Measurements from ENCODE around the gene WNT2. TPM values are rescaled to one million over a fixed set of nuclear protein-coding genes. Genes with fewer than 3 reads are reported as not detected.
"Not testable (repeated sequence)": the region's sequence is repeated elsewhere in the genome, so short reads cannot be mapped to it uniquely, and the experiment has no call there.

The WNT2 gene
- total and polyA plus RNA-seq, 3 experiments from 2014 or later = not detected

DNA sequence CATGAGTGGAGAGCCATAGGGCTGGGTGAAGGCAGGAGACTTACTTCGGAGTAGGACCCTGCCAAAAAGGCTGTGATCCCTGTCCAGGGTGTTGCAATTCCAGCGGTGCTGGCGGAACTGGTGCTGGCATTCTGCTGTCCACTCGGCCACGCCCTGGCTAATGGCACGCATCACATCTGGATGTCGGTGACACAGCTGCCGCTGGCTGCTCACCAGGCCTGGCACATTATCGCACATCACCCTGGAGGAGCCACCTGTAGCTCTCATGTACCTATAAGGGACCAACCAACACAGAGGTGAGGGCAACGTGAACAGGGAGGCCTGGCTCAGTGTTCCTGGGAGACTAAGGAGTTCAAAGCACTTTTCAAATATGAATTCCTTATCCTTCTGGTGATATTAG lies 2.3 kb downstream of the WNT2 start:
- Mint-ChIP-seq H3K4me3 (no peak overlapping the region), H3K36me3 (no peaks in the 10 kb centered on the region), H3K27me3 (peaks cover 42 to 57% of the 10 kb centered on the region in 2 donors), H3K27ac (no peak overlapping the region), H3K9me3 (peaks cover 0 to 3% (median 3%) of the 10 kb centered on the region in 5 donors), H3K4me1 (no peaks in the 10 kb centered on the region)
- H3K4me1 ChIP-seq (ENCODE audit: insufficient read depth, low read length) = no peaks in the 10 kb centered on the region
- POLR2A ChIA-PET = no interaction called here
- CTCF ChIA-PET = no interaction called here
- peaks cover 8% of the 10 kb centered on the region for H3K27me3 ChIP-seq (ENCODE audit: insufficient read depth, low read length, poor library complexity, severe bottlenecking)
- H3K27ac ChIP-seq (ENCODE audit: low read depth, low read length) = no peak overlapping the region
- H3K4me3 ChIP-seq (ENCODE audit: low read length) = no peak overlapping the region
- no peaks in the 10 kb centered on the region for H3K9me3 ChIP-seq (ENCODE audit: low read length)
- no peak for DNase-seq
- no peaks in the 10 kb centered on the region for H3K36me3 ChIP-seq (ENCODE audit: insufficient read depth, low read length)

- POLR2A ChIA-PET = no interaction called here
- peaks cover 33 to 47% of the 10 kb centered on the region in 2 donors for H3K27me3 Mint-ChIP-seq
- Histone ChIP-seq H3K4me1 (ENCODE audit: insufficient read depth, low read length) (no peaks in the 10 kb centered on the region), H3K36me3 (ENCODE audit: insufficient read depth, low read length) (no peaks in the 10 kb centered on the region), H3K27me3 (ENCODE audit: insufficient read depth, low read length, poor library complexity, severe bottlenecking) (peaks cover 8% of the 10 kb centered on the region), H3K4me3 (ENCODE audit: low read length) (no peak overlapping the region), H3K9me3 (ENCODE audit: low read length) (no peaks in the 10 kb centered on the region), H3K27ac (ENCODE audit: low read depth, low read length) (no peak overlapping the region)
- CTCF ChIA-PET = no interaction called here
- H3K36me3 Mint-ChIP-seq = no peaks in the 10 kb centered on the region
- H3K4me1 Mint-ChIP-seq = no peaks in the 10 kb centered on the region
- H3K4me3 Mint-ChIP-seq = no peak overlapping the region
- no peak overlapping the region for H3K27ac Mint-ChIP-seq
- peaks cover 0 to 3% (median 2%) of the 10 kb centered on the region in 5 donors for H3K9me3 Mint-ChIP-seq
- DNase-seq = no peak
These were observed 3.7 kb downstream of the WNT2 start for GRCh38 chr7:117319181-117319580.

- no peaks in the 10 kb centered on the region for H3K36me3 ChIP-seq (ENCODE audit: insufficient read depth, low read length)
- H3K36me3 Mint-ChIP-seq = no peaks in the 10 kb centered on the region
- no peak overlapping the region for H3K4me3 Mint-ChIP-seq
- H3K4me1 Mint-ChIP-seq = no peaks in the 10 kb centered on the region
- H3K4me1 ChIP-seq (ENCODE audit: insufficient read depth, low read length) = no peaks in the 10 kb centered on the region
- ChIA-PET CTCF (no interaction called here), POLR2A (no interaction called here)
- H3K9me3 ChIP-seq (ENCODE audit: low read length) = no peaks in the 10 kb centered on the region
- H3K4me3 ChIP-seq (ENCODE audit: low read length) = no peak overlapping the region
- H3K27ac ChIP-seq (ENCODE audit: low read depth, low read length) = no peak overlapping the region
- peaks cover 0 to 2% (median 0%) of the 10 kb centered on the region in 5 donors for H3K9me3 Mint-ChIP-seq
- no peak overlapping the region for H3K27ac Mint-ChIP-seq
- no peak for DNase-seq
- H3K27me3 ChIP-seq (ENCODE audit: insufficient read depth, low read length, poor library complexity, severe bottlenecking) = no peaks in the 10 kb centered on the region
- peaks cover 4 to 11% of the 10 kb centered on the region in 2 donors for H3K27me3 Mint-ChIP-seq
These were observed 9.3 kb downstream of the WNT2 start for GRCh38 chr7:117313582-117313981.

DNA sequence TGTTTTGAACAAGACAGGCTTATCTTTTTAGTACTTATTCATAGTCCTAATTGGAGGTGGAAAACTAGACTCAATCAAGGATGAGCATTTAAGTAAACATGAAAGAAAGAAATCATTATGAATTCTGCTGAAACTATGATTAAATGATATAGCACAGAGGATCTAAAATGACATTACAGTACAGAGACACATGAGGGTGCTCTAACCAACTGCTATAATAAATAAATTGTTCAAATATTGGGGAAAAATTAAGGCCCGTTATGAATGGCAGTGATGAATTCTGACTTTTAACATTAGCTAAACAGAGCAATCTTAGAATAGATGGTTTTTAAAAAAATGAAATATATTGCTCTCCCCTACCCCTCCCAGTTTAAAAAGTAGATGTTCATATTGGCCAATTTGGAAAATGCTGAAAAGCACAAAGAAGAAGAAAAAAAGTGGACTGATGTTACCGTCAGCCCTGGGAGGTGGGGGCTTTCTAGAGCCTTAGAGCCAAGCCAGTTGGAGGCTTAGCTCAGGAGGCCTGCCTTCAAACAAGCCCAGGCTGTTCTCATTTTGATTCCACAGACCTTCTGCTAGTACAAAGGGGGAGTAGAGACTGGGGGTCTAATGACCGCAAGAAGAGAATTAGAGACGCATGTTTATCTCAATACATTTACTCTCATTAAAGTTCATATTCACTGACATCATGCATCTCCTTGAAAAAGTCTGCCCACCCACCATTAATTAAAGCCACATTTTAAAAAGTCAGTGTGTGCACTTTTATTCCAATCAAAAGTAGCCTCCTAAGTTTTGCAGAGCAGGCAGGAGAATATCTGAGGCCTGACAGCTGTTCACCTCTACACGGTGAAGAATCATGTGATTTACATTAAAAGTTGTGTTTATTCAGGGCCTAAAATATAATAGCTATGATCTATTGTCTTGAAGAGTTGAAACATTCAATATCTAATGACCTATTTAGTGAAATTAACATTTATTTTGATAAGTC lies 10.0 kb downstream of the WNT2 start:
- Histone ChIP-seq H3K27me3 (ENCODE audit: insufficient read depth, low read length, poor library complexity, severe bottlenecking) (no peaks in the 10 kb centered on the region), H3K9me3 (ENCODE audit: low read length) (no peaks in the 10 kb centered on the region), H3K36me3 (ENCODE audit: insufficient read depth, low read length) (no peaks in the 10 kb centered on the region), H3K4me3 (ENCODE audit: low read length) (no peak overlapping the region), H3K4me1 (ENCODE audit: insufficient read depth, low read length) (no peaks in the 10 kb centered on the region), H3K27ac (ENCODE audit: low read depth, low read length) (no peak overlapping the region)
- Mint-ChIP-seq H3K27ac (no peak overlapping the region), H3K27me3 (peaks cover 1 to 6% of the 10 kb centered on the region in 2 donors), H3K4me1 (no peaks in the 10 kb centered on the region), H3K4me3 (no peak overlapping the region), H3K9me3 (peaks cover 0 to 2% (median 0%) of the 10 kb centered on the region in 5 donors), H3K36me3 (no peaks in the 10 kb centered on the region)
- no peak for DNase-seq
- ChIA-PET POLR2A (no interaction called here), CTCF (no interaction called here)

DNA sequence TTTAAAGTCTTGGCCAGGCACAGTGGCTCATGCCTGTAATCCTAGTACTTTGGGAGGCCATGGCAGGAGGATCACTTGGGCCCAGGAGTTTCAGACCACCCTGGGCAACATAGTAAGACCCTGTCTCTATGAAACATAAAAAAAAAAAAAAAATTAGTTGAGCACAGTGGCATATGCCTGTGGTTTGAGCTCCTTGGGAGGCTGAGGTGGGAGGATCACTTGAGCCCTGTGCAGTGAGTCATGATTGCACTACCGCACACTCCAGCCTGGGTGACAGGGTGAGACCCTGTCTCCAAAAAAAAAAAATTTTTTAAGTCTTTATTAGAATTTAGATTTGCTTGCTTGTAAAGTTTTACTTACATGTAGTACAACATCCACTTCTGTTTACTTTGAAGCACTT lies 14.0 kb downstream of the WNT2 start:
- Histone ChIP-seq H3K9me3 (ENCODE audit: low read length) (no peaks in the 10 kb centered on the region), H3K36me3 (ENCODE audit: insufficient read depth, low read length) (no peaks in the 10 kb centered on the region), H3K4me1 (ENCODE audit: insufficient read depth, low read length) (no peaks in the 10 kb centered on the region), H3K27me3 (ENCODE audit: insufficient read depth, low read length, poor library complexity, severe bottlenecking) (no peaks in the 10 kb centered on the region), H3K27ac (ENCODE audit: low read depth, low read length) (no peak overlapping the region), H3K4me3 (ENCODE audit: low read length) (no peak overlapping the region)
- peaks cover 4 to 5% of the 10 kb centered on the region in 2 donors for H3K27me3 Mint-ChIP-seq
- no peak for DNase-seq
- CTCF ChIA-PET = no interaction called here
- no peak overlapping the region for H3K27ac Mint-ChIP-seq
- POLR2A ChIA-PET = no interaction called here
- H3K4me1 Mint-ChIP-seq = no peaks in the 10 kb centered on the region
- H3K4me3 Mint-ChIP-seq = no peak overlapping the region
- H3K9me3 Mint-ChIP-seq = peaks cover 0 to 4% (median 0%) of the 10 kb centered on the region in 5 donors
- no peaks in the 10 kb centered on the region for H3K36me3 Mint-ChIP-seq

GRCh38 chr7:117302396-117302795 lies 20.5 kb downstream of the WNT2 start:
- Mint-ChIP-seq H3K4me1 (no peaks in the 10 kb centered on the region), H3K9me3 (peaks cover 0 to 6% (median 0%) of the 10 kb centered on the region in 5 donors), H3K4me3 (no peak overlapping the region), H3K27me3 (peaks cover 0 to 6% of the 10 kb centered on the region in 2 donors), H3K27ac (no peak overlapping the region), H3K36me3 (no peaks in the 10 kb centered on the region)
- Histone ChIP-seq H3K27me3 (ENCODE audit: insufficient read depth, low read length, poor library complexity, severe bottlenecking) (no peaks in the 10 kb centered on the region), H3K27ac (ENCODE audit: low read depth, low read length) (no peak overlapping the region), H3K4me3 (ENCODE audit: low read length) (no peak overlapping the region), H3K4me1 (ENCODE audit: insufficient read depth, low read length) (no peaks in the 10 kb centered on the region), H3K36me3 (ENCODE audit: insufficient read depth, low read length) (no peaks in the 10 kb centered on the region), H3K9me3 (ENCODE audit: low read length) (no peaks in the 10 kb centered on the region)
- CTCF ChIA-PET = no interaction called here
- POLR2A ChIA-PET = no interaction called here
- DNase-seq = no peak

GRCh38 chr7:117300506-117300905 lies 22.4 kb downstream of the WNT2 start:
- H3K36me3 ChIP-seq (ENCODE audit: insufficient read depth, low read length); H3K27me3 ChIP-seq (ENCODE audit: insufficient read depth, low read length, poor library complexity, severe bottlenecking); H3K27ac ChIP-seq (ENCODE audit: low read depth, low read length); CTCF ChIA-PET; H3K36me3 Mint-ChIP-seq; H3K27me3 Mint-ChIP-seq; H3K9me3 Mint-ChIP-seq; DNase-seq; POLR2A ChIA-PET; H3K4me1 ChIP-seq (ENCODE audit: insufficient read depth, low read length); H3K27ac Mint-ChIP-seq; H3K4me1 Mint-ChIP-seq; H3K4me3 ChIP-seq (ENCODE audit: low read length); H3K9me3 ChIP-seq (ENCODE audit: low read length); H3K4me3 Mint-ChIP-seq: not testable (repeated sequence)

- Mint-ChIP-seq H3K27ac (no peak overlapping the region), H3K4me3 (no peak overlapping the region), H3K36me3 (no peaks in the 10 kb centered on the region), H3K27me3 (peaks cover 0 to 2% of the 10 kb centered on the region in 2 donors), H3K9me3 (peaks cover 0 to under 1% (median 0%) of the 10 kb centered on the region in 5 donors), H3K4me1 (no peaks in the 10 kb centered on the region)
- no peaks in the 10 kb centered on the region for H3K36me3 ChIP-seq (ENCODE audit: insufficient read depth, low read length)
- H3K4me3 ChIP-seq (ENCODE audit: low read length) = no peak overlapping the region
- ChIA-PET CTCF (no interaction called here), POLR2A (no interaction called here)
- H3K27me3 ChIP-seq (ENCODE audit: insufficient read depth, low read length, poor library complexity, severe bottlenecking) = no peaks in the 10 kb centered on the region
- H3K27ac ChIP-seq (ENCODE audit: low read depth, low read length) = no peak overlapping the region
- no peaks in the 10 kb centered on the region for H3K9me3 ChIP-seq (ENCODE audit: low read length)
- DNase-seq = no peak
- H3K4me1 ChIP-seq (ENCODE audit: insufficient read depth, low read length) = no peaks in the 10 kb centered on the region
These were observed 25.3 kb downstream of the WNT2 start for GRCh38 chr7:117297606-117298005.
